DMS79 treated with DMSO at 0.1 percent for 48 hours (cell line): ENCODE measurements around the gene KRTDAP.

Experiments
- DNase-seq: peaks from one replicate; lab custom pipeline; 2025; lab: John Stamatoyannopoulos, UW

Gene KRTDAP

GRCh38 chr19:35512831-35513627 lies 22.8 kb upstream of the KRTDAP start:
- DNase-seq: no peak

- no peak for DNase-seq
These were observed 21.1 kb upstream of the KRTDAP start for GRCh38 chr19:35511337-35511736.

GRCh38 chr19:35510626-35510964 lies 20.3 kb upstream of the KRTDAP start:
- DNase-seq: no peak

GRCh38 chr19:35509861-35510625 lies 19.8 kb upstream of the KRTDAP start:
- DNase-seq: peak; percentile 83

GRCh38 chr19:35509018-35509652 lies 18.9 kb upstream of the KRTDAP start:
- peak; percentile 51 for DNase-seq

GRCh38 chr19:35508129-35508528 lies 17.9 kb upstream of the KRTDAP start:
- no peak for DNase-seq

- DNase-seq: no peak
These were observed 17.3 kb upstream of the KRTDAP start for GRCh38 chr19:35507561-35507960.

GRCh38 chr19:35506011-35506410 lies 15.7 kb upstream of the KRTDAP start:
- DNase-seq: no peak

GRCh38 chr19:35502751-35503150 lies 12.5 kb upstream of the KRTDAP start:
- no peak for DNase-seq

- DNase-seq: no peak
These were observed 11.4 kb upstream of the KRTDAP start for GRCh38 chr19:35501684-35502083.

GRCh38 chr19:35500611-35501010 lies 10.3 kb upstream of the KRTDAP start:
- DNase-seq: no peak

GRCh38 chr19:35498984-35499527 lies 8.8 kb upstream of the KRTDAP start:
- no peak for DNase-seq

- DNase-seq: no peak
These were observed 8.0 kb upstream of the KRTDAP start for GRCh38 chr19:35498220-35498619.

GRCh38 chr19:35497406-35497805 lies 7.1 kb upstream of the KRTDAP start:
- DNase-seq: no peak

GRCh38 chr19:35495107-35496064 lies 5.1 kb upstream of the KRTDAP start:
- peak; percentile 21 for DNase-seq

- no peak for DNase-seq
These were observed 3.7 kb upstream of the KRTDAP start for GRCh38 chr19:35493971-35494370.

GRCh38 chr19:35491836-35492360 lies 1.6 kb upstream of the KRTDAP start:
- no peak for DNase-seq

- DNase-seq: no peak
These were observed 1.6 kb downstream of the KRTDAP start for GRCh38 chr19:35488677-35489076.

GRCh38 chr19:35487656-35488182 lies 2.5 kb downstream of the KRTDAP start:
- no peak for DNase-seq

- no peak for DNase-seq
These were observed 4.0 kb downstream of the KRTDAP start for GRCh38 chr19:35486268-35486708.
